Iris pigment epithelial cell (primary cell): ENCODE data around the gene SPIN2B.
"Not testable (repeated sequence)": the region's sequence is repeated elsewhere in the genome, so short reads cannot be mapped to it uniquely, and the experiment has no call there.

Experiments used
- DNase-seq: peaks from one replicate; pipeline ENCODE4 v3.0.0-alpha.2; 2011; ENCODE audit warnings: low read depth

The SPIN2B gene

GRCh38 chrX:57121162-57121755 lies at the start of gene SPIN2B:
Gene SPIN2B, minus strand, starts transcription at chrX:57121548.
- peak; percentile 71 for DNase-seq

- DNase-seq, result peak; percentile 28
Measured at GRCh38 chrX:57156397-57157049, 35.2 kb upstream of the SPIN2B start.

- no peak for DNase-seq
Measured at GRCh38 chrX:57155171-57155570, 33.8 kb upstream of the SPIN2B start.

DNA sequence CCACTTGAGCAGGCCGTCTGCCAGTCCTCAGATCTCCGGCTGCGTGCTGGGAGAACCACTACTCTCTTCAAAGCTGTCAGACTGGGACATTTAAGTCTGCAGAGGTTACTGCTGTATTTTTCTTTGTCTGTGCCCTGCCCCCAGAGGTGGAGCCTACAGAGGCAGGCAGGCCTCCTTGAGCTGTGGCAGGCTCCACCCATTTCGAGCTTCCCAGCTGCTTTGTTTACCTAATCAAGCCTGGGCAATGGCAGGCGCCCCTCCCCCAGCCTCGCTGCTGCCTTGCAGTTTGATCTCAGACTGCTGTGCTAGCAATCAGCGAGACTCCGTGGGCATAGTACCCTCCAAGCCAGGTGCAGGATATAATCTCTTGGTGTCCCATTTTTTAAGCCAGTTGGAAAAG lies 30.9 kb upstream of the SPIN2B start:
- DNase-seq, result not testable (repeated sequence)

GRCh38 chrX:57138674-57139073 lies 17.3 kb upstream of the SPIN2B start:
- DNase-seq, result no peak

DNA sequence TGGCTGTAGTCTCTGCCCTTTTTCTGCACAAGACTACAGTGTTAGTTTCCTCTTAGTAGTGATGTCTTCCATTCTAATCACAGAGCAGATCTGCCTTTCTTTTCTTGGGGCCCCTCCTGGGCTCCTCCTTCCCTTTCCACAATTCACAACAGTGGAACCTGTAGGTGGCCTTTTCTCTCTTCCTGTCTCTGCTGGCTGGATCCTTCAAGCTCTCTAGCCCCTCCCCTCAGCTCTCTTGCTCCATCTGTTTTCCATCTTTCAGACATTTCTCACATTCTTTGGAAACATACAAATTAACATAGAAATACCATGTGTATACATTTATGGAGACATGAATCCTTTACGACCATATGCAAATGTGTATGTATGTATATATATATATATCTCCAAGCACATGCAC lies 16.2 kb upstream of the SPIN2B start:
- peak; percentile 20 for DNase-seq

DNA sequence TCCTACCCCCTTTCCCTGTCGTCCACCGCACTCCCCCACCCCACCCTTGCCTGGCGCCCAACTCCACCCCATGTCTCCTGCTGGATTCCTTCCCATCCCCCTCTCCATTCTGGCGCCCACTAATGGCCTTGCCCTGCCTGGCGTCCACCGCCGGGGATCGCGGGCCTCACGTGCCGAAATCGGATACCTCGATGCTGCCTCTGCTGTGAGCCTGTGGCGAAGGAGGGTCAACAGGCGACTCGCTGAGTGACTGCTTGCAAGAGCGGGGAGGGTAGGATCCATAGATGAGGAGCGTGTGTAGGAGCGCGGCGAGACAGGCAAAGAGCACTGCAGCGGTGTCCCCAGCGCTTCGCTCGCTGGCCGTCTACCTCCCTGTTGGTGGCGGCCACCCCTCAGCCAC lies 15.7 kb upstream of the SPIN2B start, which contains the start of gene SPIN2A:
Gene SPIN2A (minus strand): TSS at position 325 of the 400 bp plus-strand sequence. CDS start 800 bp downstream, outside the sequence.
- DNase-seq, result peak; percentile 14

GRCh38 chrX:57136589-57136988 lies 15.2 kb upstream of the SPIN2B start:
- DNase-seq, result not testable (repeated sequence)

GRCh38 chrX:57135287-57135686 lies 13.9 kb upstream of the SPIN2B start:
- no peak for DNase-seq

DNA sequence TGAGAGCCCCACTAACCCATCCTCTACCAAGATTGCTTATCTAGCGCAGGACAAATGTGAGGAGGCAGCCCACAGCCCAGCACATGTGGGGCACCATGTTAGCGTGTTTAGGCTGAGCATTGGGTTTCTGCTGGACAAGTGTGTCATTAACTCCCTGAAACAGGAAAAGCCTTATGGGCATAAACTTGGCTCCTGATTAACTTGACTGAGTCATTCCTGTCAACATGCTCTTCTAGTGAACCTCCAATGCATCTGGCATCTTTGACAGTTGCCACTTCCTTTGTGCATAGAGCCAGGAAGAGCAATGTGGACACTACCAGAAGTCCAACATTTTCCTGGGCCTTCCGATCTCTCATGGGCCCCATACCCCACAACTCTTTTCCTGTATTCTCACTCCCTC lies 13.4 kb upstream of the SPIN2B start:
- no peak for DNase-seq

GRCh38 chrX:57133706-57134105 lies 12.4 kb upstream of the SPIN2B start:
- DNase-seq, result no peak

DNA sequence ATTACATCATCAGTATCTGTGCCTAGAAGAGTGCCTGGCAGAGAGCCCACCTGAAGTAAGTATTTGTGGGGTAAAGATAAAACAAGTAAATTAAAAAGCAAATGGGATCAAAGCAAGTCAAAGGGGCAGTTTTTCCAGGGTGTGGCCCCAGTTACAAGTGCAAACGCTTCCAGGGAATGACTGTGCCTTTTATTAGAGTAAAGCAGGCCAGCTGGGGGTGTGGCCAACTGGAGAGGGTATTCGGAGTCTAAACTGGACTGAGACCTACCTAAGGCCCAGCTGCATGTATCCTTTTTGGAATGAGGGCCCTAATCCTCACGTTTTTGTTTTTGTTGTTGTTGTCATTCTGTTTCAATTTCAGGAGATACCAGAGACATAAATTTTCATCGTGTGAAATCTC lies 11.9 kb upstream of the SPIN2B start:
- not testable (repeated sequence) for DNase-seq

- DNase-seq, result no peak
Measured at GRCh38 chrX:57132046-57132445, 10.7 kb upstream of the SPIN2B start.

DNA sequence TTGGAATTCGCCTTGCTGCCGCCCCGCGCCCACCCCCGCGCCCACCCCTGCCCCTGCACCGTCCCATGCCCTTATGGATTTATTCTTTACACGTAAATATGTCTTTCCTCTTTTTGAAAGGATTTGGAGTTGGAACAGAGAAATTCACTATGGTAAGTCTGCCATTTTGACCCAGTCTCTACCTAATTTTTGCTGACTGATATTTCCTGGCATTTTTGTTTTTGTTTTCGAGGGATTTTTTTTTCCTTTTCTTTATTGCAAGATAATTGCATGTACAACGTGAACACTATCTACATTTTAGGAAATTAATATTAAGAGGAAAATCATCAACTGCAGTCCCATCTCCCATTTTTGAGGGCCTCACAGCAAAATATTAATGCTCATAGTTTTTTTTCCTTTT lies 468 bp upstream of the SPIN2B start:
- no peak for DNase-seq

GRCh38 chrX:57120619-57121161 lies 658 bp downstream of the SPIN2B start:
- DNase-seq, result not testable (repeated sequence)

- no peak for DNase-seq
Measured at GRCh38 chrX:57119416-57119815, 1.9 kb downstream of the SPIN2B start.

DNA sequence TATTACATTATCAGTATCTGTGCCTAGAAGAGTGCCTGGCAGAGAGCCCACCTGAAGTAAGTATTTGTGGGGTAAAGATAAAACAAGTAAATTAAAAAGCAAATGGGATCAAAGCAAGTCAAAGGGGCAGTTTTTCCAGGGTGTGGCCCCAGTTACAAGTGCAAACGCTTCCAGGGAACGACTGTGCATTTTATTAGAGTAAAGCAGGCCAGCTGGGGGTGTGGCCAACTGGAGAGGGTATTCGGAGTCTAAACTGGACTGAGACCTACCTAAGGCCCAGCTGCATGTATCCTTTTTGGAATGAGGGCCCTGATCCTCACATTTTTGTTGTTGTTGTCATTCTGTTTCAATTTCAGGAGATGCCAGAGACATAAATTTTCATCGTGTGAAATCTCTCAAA lies 3.8 kb downstream of the SPIN2B start:
- not testable (repeated sequence) for DNase-seq

- no peak for DNase-seq
Measured at GRCh38 chrX:57104921-57105398, 16.4 kb downstream of the SPIN2B start.

DNA sequence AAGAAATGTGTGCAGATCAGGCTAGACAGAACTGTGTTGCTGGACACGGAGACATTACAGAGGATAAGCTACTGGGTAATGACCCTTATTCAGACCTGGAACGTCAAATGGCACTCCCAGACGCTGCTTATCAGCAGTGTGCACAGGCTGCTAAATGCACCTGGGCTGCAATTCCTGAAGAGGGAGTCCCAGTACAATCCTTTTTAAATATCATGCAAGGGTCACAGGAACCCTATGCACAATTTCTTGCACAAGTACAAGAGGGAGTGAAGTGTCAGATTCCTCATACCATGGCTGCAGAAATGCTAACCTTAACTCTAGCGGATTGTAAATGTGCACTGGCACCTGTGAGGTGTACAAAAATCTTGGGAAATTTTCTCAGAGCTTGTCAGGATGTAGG lies 16.9 kb downstream of the SPIN2B start:
- DNase-seq, result no peak

DNA sequence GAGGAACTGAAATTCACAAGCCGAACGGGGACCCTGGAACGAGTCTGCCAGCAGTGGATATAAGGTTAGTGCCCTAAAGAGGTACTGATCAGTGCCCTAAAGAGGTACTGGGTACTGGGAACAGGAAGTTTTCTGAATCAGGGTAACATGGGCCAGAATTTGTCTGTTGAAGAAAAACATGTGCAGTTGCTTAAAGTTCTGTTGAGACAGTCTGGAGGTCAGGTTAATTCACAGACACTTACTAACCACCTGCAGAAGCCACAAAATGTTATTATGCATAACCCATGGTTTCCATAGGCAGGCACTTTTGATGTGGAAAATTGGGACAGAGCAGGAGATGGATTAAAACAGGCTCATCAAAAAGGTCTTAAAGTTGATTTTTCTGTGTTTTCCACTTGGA lies 17.9 kb downstream of the SPIN2B start:
- no peak for DNase-seq

DNA sequence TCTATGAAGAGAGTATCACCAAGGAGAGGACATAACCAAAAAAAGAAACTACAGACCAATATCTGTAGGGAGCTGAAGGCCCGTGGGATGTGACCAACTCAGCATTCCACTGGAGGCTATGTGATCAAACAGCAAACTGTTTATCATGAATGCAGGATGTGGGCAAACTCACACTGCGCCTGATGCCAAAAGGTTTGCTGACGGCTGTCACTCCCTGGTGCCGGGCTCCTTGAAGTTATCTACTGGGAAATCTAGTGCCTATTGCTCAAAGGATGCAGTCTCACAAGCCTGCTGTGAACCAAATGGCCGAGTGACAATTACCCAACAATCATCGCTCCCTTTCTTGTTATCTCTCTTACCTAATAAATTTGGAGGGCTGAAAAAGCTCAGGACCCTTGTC lies 18.4 kb downstream of the SPIN2B start:
- DNase-seq, result not testable (repeated sequence)

- no peak for DNase-seq
Measured at GRCh38 chrX:57083143-57083542, 38.2 kb downstream of the SPIN2B start.

GRCh38 chrX:57074458-57074857 lies 46.9 kb downstream of the SPIN2B start:
- DNase-seq, result no peak
